Osteocyte (in vitro differentiated cells): ENCODE data around the gene SKIDA1. TPM values are rescaled to one million over a fixed set of nuclear protein-coding genes. Genes with fewer than 3 reads are reported as not detected.

Source experiments
- DNase-seq: peaks from one replicate; pipeline ENCODE4 v3.0.0; 2021; ENCODE audit warnings: mixed read lengths; ENCODE audit not compliant: unreplicated experiment; ENCODE audit errors: extremely low spot score
- H3K27ac Mint-ChIP-seq: one replicate; pipeline ENCODE4 v1.8.0; 2021; ENCODE audit warnings: mild to moderate bottlenecking, mixed read lengths; ENCODE audit not compliant: unreplicated experiment
- H3K27me3 Mint-ChIP-seq: one replicate; pipeline ENCODE4 v1.8.0; 2021; ENCODE audit warnings: mixed read lengths; ENCODE audit not compliant: unreplicated experiment
- H3K36me3 Mint-ChIP-seq: one replicate; pipeline ENCODE4 v1.8.0; 2021; ENCODE audit warnings: mixed read lengths; ENCODE audit not compliant: unreplicated experiment
- H3K4me1 Mint-ChIP-seq: one replicate; pipeline ENCODE4 v1.8.0; 2021; ENCODE audit warnings: mixed read lengths; ENCODE audit not compliant: unreplicated experiment
- H3K4me3 Mint-ChIP-seq: one replicate; pipeline ENCODE4 v1.8.0; 2021; ENCODE audit warnings: mild to moderate bottlenecking, moderate library complexity, mixed read lengths; ENCODE audit not compliant: unreplicated experiment
- H3K9me3 Mint-ChIP-seq: one replicate; pipeline ENCODE4 v1.8.0; 2021; ENCODE audit warnings: mixed read lengths; ENCODE audit not compliant: unreplicated experiment
- CTCF ChIP-seq: fragments of 200-600 bp; sonication (generic); IDR thresholded peaks from 2 replicates; pipeline ENCODE4 v1.5.0; 2021; ENCODE audit warnings: antibody characterized with exemption, mild to moderate bottlenecking, moderate library complexity
- total RNA-seq: library from RNA; stranded (reverse); gene quantifications from 2 replicates; pipeline ENCODE4 v1.2.1, GENCODE V29; 2021

SKIDA1 gene
- total RNA-seq, 1 donor from 2014 or later = 4.9 TPM

- Mint-ChIP-seq H3K27me3 (no peaks in the 10 kb centered on the region), H3K4me3 (peak overlapping the region; percentile 71), H3K36me3 (no peaks in the 10 kb centered on the region), H3K4me1 (peaks cover 62% of the 10 kb centered on the region), H3K27ac (peak overlapping the region; percentile 88), H3K9me3 (no peaks in the 10 kb centered on the region)
- no peak for TF ChIP-seq CTCF
- no peak for DNase-seq
Measured at GRCh38 chr10:21510241-21511094, 15.0 kb downstream of the SKIDA1 start.

GRCh38 chr10:21509341-21510240, 15.9 kb downstream of the SKIDA1 start:
- Mint-ChIP-seq H3K4me1 (peaks cover 54% of the 10 kb centered on the region), H3K27ac (peak overlapping the region; percentile 66), H3K27me3 (no peaks in the 10 kb centered on the region), H3K4me3 (peak overlapping the region; percentile 26), H3K9me3 (no peaks in the 10 kb centered on the region), H3K36me3 (no peaks in the 10 kb centered on the region)
- TF ChIP-seq CTCF = no peak
- no peak for DNase-seq

- no peaks in the 10 kb centered on the region for H3K27me3 Mint-ChIP-seq
- no peak overlapping the region for H3K4me3 Mint-ChIP-seq
- no peaks in the 10 kb centered on the region for H3K36me3 Mint-ChIP-seq
- peak overlapping the region; percentile 78 for H3K27ac Mint-ChIP-seq
- no peak for TF ChIP-seq CTCF
- H3K4me1 Mint-ChIP-seq = peaks cover 49% of the 10 kb centered on the region
- DNase-seq = peak; percentile 82
- H3K9me3 Mint-ChIP-seq = no peaks in the 10 kb centered on the region
Measured at GRCh38 chr10:21508706-21509331, 16.7 kb downstream of the SKIDA1 start.

- no peak overlapping the region for H3K4me3 Mint-ChIP-seq
- peak; percentile 63 for DNase-seq
- no peaks in the 10 kb centered on the region for H3K9me3 Mint-ChIP-seq
- no peaks in the 10 kb centered on the region for H3K36me3 Mint-ChIP-seq
- peak overlapping the region; percentile 31 for H3K27ac Mint-ChIP-seq
- TF ChIP-seq CTCF = no peak
- no peaks in the 10 kb centered on the region for H3K27me3 Mint-ChIP-seq
- peaks cover 34% of the 10 kb centered on the region for H3K4me1 Mint-ChIP-seq
Measured at GRCh38 chr10:21507150-21507549, 18.3 kb downstream of the SKIDA1 start.
